CD4-positive, alpha-beta T cell (primary cell): Measurements from ENCODE around the gene S100A7. TPM values are rescaled to one million over a fixed set of nuclear protein-coding genes. Genes with fewer than 3 reads are reported as not detected.

Source experiments
- ATAC-seq: fragments of 200-7000 bp; cut with Tn5 transposase; one replicate; pipeline ENCODE4 v1.10.0; 2022; ENCODE audit warnings: mild to moderate bottlenecking; ENCODE audit not compliant: poor library complexity
- CTCF ChIA-PET: fragments of 350-600 bp; sonication (Branson Sonifier 250); formaldehyde crosslinking; loops from one replicate; lab custom pipeline; 2021; ENCODE audit warnings: antibody characterized with exemption, inconsistent platforms; lab: Charles Lee
- POLR2A ChIA-PET: fragments of 350-600 bp; sonication (Branson Sonifier 250); formaldehyde crosslinking; loops from one replicate; lab custom pipeline; 2021; ENCODE audit warnings: antibody characterized with exemption, inconsistent platforms; lab: Charles Lee
- DNase-seq, 14 experiments: peaks; one replicate each; pipeline ENCODE4 v3.0.0-alpha.2; 2013 to 2020; ENCODE audit warnings: mixed read lengths in 2 of 14
- H3K27ac ChIP-seq, 2 donors: one replicate each; pipeline versions ENCODE4 v1.5.1 to v1.7.0; 2013; ENCODE audit warnings: low read length in 2 of 2, low read depth in 1 of 2, mild to moderate bottlenecking in 1 of 2
- H3K27me3 ChIP-seq, 2 experiments: 1 replicate in 1 of 2; 2 replicates in 1 of 2; pipeline versions ENCODE4 v1.6.1 to v1.7.0; 2013; ENCODE audit warnings: low read length in 2 of 2, control low read depth in 1 of 2, mild to moderate bottlenecking in 1 of 2, moderate library complexity in 1 of 2; ENCODE audit not compliant: insufficient read depth in 2 of 2, control insufficient read depth in 1 of 2
- H3K36me3 ChIP-seq: one replicate; pipeline ENCODE4 v1.6.1; 2013; ENCODE audit warnings: low read length, control low read depth; ENCODE audit not compliant: insufficient read depth
- H3K4me1 ChIP-seq: one replicate; pipeline ENCODE4 v1.6.1; 2013; ENCODE audit warnings: low read length, control low read depth; ENCODE audit not compliant: insufficient read depth
- H3K4me3 ChIP-seq: one replicate; pipeline ENCODE4 v1.5.1; 2013; ENCODE audit warnings: mild to moderate bottlenecking, low read length, moderate library complexity
- H3K9me3 ChIP-seq, 2 experiments: 1 replicate in 1 of 2; 2 replicates in 1 of 2; pipeline versions ENCODE4 v1.6.1 to v1.7.0; 2013; ENCODE audit warnings: low read length in 2 of 2, mild to moderate bottlenecking in 2 of 2, control low read depth in 1 of 2, moderate library complexity in 1 of 2; ENCODE audit not compliant: control insufficient read depth in 1 of 2, insufficient read depth in 1 of 2
- H3K27ac Mint-ChIP-seq: one replicate; pipeline ENCODE4 v1.8.0; 2020; ENCODE audit warnings: mixed read lengths
- H3K27me3 Mint-ChIP-seq: one replicate; pipeline ENCODE4 v1.8.0; 2021; ENCODE audit warnings: mixed read lengths
- H3K36me3 Mint-ChIP-seq: one replicate; pipeline ENCODE4 v1.8.0; 2021; ENCODE audit warnings: low read depth, mixed read lengths
- H3K4me1 Mint-ChIP-seq: one replicate; pipeline ENCODE4 v1.8.0; 2021; ENCODE audit warnings: low read depth, mixed read lengths
- H3K4me3 Mint-ChIP-seq: one replicate; pipeline ENCODE4 v1.8.0; 2020; ENCODE audit warnings: mild to moderate bottlenecking, mixed read lengths
- H3K9me3 Mint-ChIP-seq: one replicate; pipeline ENCODE4 v1.8.0; 2020; ENCODE audit warnings: mixed read lengths
- intact Hi-C, 2 experiments: fragments of 100-400 bp; cut with DNase I in 1 of 2; cut with micrococcal nuclease in 1 of 2; formaldehyde crosslinking; loops; one replicate each; pipeline versions ENCODE4 v1.15.1 to v1.9.0; 2023 to 2025; cut with DNase I, micrococcal nuclease
- total RNA-seq, 174 experiments: library from RNA in 2 of 174; stranded (reverse) in 2 of 174; gene quantifications; one replicate each; pipeline ENCODE4 v1.2.3 and lab custom pipeline; 2021 to 2026
- TF ChIP-seq, protein P1 (sequence below): fragments of 200-600 bp; IDR thresholded peaks from one replicate; pipeline ENCODE4 v1.8.0; 2022; ENCODE audit warnings: antibody characterized with exemption, mild to moderate bottlenecking

S100A7 gene
- total RNA-seq, 2 experiments from 2014 or later: not detected

DNA sequence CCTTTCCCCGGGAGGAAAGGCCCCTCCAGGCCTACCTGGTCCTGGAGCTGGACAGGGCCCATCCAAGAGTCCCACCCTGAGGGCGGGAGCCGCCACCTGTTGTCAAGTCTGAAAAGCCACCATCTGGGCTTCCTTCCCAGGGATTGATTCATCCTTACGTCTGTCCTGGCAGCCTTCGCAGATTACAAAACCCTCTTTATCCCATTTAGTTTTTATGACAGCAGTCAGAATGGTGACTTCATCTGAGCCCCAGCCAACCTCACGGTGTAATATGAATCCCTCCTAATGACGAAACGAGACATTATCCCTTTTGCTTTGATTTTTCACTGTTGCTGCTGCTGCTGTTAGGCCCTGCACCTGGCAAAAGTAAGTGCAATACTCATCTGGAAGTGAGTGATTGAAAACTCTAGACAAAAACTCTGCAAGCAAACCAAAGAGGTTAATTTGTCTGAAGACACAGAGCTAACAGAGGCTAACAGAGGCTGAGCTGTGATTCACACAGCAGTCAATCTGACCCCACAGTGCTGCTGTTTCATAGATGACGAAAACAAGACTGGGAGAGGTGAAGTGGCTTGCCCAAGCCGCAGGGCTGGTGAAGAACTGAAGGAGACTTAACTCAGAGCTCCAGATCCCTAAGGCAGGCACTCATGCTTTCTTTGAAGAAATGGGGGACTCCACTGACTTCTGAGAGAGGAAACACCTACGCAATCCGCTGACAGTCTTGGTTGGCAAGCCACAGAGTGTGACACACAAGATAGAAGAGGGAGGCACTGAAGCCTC lies 30.0 kb upstream of the S100A7 start:
- Histone ChIP-seq H3K9me3 (no peaks in the 10 kb centered on the region), H3K27me3 (peaks cover 2 to 3% of the 10 kb centered on the region in 2 experiments), H3K4me3 (no peak overlapping the region), H3K4me1 (peaks cover 3% of the 10 kb centered on the region), H3K27ac (no peak overlapping the region), H3K36me3 (no peaks in the 10 kb centered on the region)
- ChIA-PET CTCF (no interaction called here), POLR2A (no interaction called here)
- TF ChIP-seq, protein P1, sequence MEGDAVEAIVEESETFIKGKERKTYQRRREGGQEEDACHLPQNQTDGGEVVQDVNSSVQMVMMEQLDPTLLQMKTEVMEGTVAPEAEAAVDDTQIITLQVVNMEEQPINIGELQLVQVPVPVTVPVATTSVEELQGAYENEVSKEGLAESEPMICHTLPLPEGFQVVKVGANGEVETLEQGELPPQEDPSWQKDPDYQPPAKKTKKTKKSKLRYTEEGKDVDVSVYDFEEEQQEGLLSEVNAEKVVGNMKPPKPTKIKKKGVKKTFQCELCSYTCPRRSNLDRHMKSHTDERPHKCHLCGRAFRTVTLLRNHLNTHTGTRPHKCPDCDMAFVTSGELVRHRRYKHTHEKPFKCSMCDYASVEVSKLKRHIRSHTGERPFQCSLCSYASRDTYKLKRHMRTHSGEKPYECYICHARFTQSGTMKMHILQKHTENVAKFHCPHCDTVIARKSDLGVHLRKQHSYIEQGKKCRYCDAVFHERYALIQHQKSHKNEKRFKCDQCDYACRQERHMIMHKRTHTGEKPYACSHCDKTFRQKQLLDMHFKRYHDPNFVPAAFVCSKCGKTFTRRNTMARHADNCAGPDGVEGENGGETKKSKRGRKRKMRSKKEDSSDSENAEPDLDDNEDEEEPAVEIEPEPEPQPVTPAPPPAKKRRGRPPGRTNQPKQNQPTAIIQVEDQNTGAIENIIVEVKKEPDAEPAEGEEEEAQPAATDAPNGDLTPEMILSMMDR: no peak
- H3K27me3 Mint-ChIP-seq: peaks cover 36% of the 10 kb centered on the region
- no peak overlapping the region for H3K4me3 Mint-ChIP-seq
- H3K36me3 Mint-ChIP-seq: no peaks in the 10 kb centered on the region
- intact Hi-C loops: no loop called here
- ATAC-seq (no peak), DNase-seq (peak in 3 of 14 experiments; percentile 21 to 43 (median 29))
- H3K4me1 Mint-ChIP-seq: no peaks in the 10 kb centered on the region
- no peaks in the 10 kb centered on the region for H3K9me3 Mint-ChIP-seq
- H3K27ac Mint-ChIP-seq: no peak overlapping the region

GRCh38 chr1:153488731-153489130 lies 28.3 kb upstream of the S100A7 start:
- peaks cover 45% of the 10 kb centered on the region for H3K27me3 Mint-ChIP-seq
- H3K36me3 Mint-ChIP-seq: no peaks in the 10 kb centered on the region
- no peak overlapping the region for H3K27ac Mint-ChIP-seq
- POLR2A ChIA-PET: no interaction called here
- H3K4me1 ChIP-seq: no peaks in the 10 kb centered on the region
- H3K9me3 ChIP-seq: no peaks in the 10 kb centered on the region
- H3K4me3 Mint-ChIP-seq: no peak overlapping the region
- H3K4me1 Mint-ChIP-seq: no peaks in the 10 kb centered on the region
- H3K4me3 ChIP-seq: no peak overlapping the region
- peaks cover 4 to 14% of the 10 kb centered on the region in 2 experiments for H3K27me3 ChIP-seq
- TF ChIP-seq, protein P1: no peak
- intact Hi-C loops: no loop called here
- no peaks in the 10 kb centered on the region for H3K36me3 ChIP-seq
- H3K27ac ChIP-seq: no peak overlapping the region
- DNase-seq (no peak), ATAC-seq (no peak)
- CTCF ChIA-PET: no interaction called here
- no peaks in the 10 kb centered on the region for H3K9me3 Mint-ChIP-seq

GRCh38 chr1:153487707-153488106 lies 27.3 kb upstream of the S100A7 start:
- intact Hi-C loops: no loop called here
- DNase-seq (no peak), ATAC-seq (no peak)
- Mint-ChIP-seq H3K27me3 (peaks cover 47% of the 10 kb centered on the region), H3K36me3 (no peaks in the 10 kb centered on the region), H3K27ac (no peak overlapping the region), H3K4me1 (no peaks in the 10 kb centered on the region), H3K4me3 (no peak overlapping the region), H3K9me3 (no peaks in the 10 kb centered on the region)
- Histone ChIP-seq H3K27me3 (peaks cover 9 to 19% of the 10 kb centered on the region in 2 experiments), H3K4me3 (no peak overlapping the region), H3K36me3 (no peaks in the 10 kb centered on the region), H3K4me1 (no peaks in the 10 kb centered on the region), H3K27ac (no peak overlapping the region), H3K9me3 (no peaks in the 10 kb centered on the region)
- TF ChIP-seq, protein P1: no peak
- ChIA-PET POLR2A (no interaction called here), CTCF (no interaction called here)
